GM12875 (cell line): ENCODE results near the gene FAAP100.

Experiments used
- H3K4me3 ChIP-seq: one replicate; pipeline ENCODE4 v1.5.1; 2011; ENCODE audit warnings: low read depth, low read length, control low read depth
- CTCF ChIP-seq: IDR thresholded peaks from 2 replicates; pipeline ENCODE4 v1.5.1; 2011; ENCODE audit warnings: low read depth, mild to moderate bottlenecking, control low read depth, inconsistent platforms, low read length, moderate library complexity, borderline replicate concordance; ENCODE audit not compliant: insufficient read depth

The FAAP100 gene

GRCh38 chr17:81503619-81504018 lies 48.5 kb downstream of the FAAP100 start:
- H3K4me3 ChIP-seq: no peak overlapping the region
- no peak for TF ChIP-seq CTCF

GRCh38 chr17:81502471-81503017 lies 49.6 kb downstream of the FAAP100 start:
- H3K4me3 ChIP-seq: no peak overlapping the region

GRCh38 chr17:81500047-81500446 lies 52.1 kb downstream of the FAAP100 start:
- TF ChIP-seq CTCF: no peak
- H3K4me3 ChIP-seq: no peak overlapping the region

More at GRCh38 chr17:81502471-81503017, 49.6 kb downstream of the FAAP100 start:
- TF ChIP-seq CTCF: no peak

- H3K4me3 ChIP-seq: no peak overlapping the region
- no peak for TF ChIP-seq CTCF
These were observed 52.6 kb downstream of the FAAP100 start for GRCh38 chr17:81499601-81499970.

- no peak for TF ChIP-seq CTCF
- H3K4me3 ChIP-seq: no peak overlapping the region
These were observed 53.1 kb downstream of the FAAP100 start for GRCh38 chr17:81498953-81499600.

- TF ChIP-seq CTCF: no peak
- H3K4me3 ChIP-seq: no peak overlapping the region
These were observed 57.4 kb downstream of the FAAP100 start for GRCh38 chr17:81494626-81495377.
